Omental fat pad (tissue), 4 donors: ENCODE measurements around the gene TCEA2. TPM values are rescaled to one million over a fixed set of nuclear protein-coding genes. Genes with fewer than 3 reads are reported as not detected.
A peak's percentile ranks its signal among the peaks of the same experiment; 100 is the strongest.

Experiments
- ATAC-seq: fragments of 150-250 bp; one replicate; pipeline ENCODE4 v1.9.1; 2016; ENCODE audit warnings: mild to moderate bottlenecking, moderate library complexity; ENCODE audit not compliant: low FRiP score
- DNase-seq: peaks from one replicate; pipeline ENCODE4 v3.0.0-alpha.2; 2019; ENCODE audit warnings: low spot score
- total RNA-seq, 4 donors: library from RNA; depleted of rRNA; stranded (reverse); fragments of >200 nt; gene quantifications; one replicate each; pipeline ENCODE4 v1.1.0, GENCODE V29; 2016
- TF ChIP-seq, protein P1 (sequence below), 3 donors: fragments of 450-650 bp; IDR thresholded peaks; one replicate each; pipeline ENCODE4 v1.5.1; 2016 to 2017; ENCODE audit warnings: antibody characterized with exemption in 3 of 3, mild to moderate bottlenecking in 3 of 3, moderate library complexity in 2 of 3

The TCEA2 gene
- total RNA-seq, 4 donors from 2014 or later: 20.5 to 34.8 (median 23.4) TPM

DNA sequence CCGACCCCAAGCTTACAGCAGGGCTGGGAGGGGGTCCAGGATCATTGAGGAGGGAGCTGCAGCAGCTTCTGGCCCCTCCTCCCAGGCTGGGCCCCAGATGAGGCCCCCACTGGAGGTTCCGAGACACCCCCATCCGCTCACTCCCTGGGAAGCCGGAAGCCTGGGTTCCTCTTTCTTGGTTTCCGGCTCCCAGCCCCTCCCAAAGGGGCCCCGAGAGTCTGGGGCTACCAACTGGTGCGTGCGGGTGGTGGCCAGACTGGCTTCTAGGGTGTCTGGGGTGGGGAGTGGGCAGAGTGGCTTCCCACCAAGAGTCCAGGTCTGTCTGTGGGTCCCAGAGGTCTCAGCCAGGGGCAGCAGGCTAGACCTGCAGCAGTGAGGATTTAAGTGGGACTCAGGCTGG lies 14.1 kb downstream of the TCEA2 start:
- DNase-seq: no peak
- TF ChIP-seq, protein P1, sequence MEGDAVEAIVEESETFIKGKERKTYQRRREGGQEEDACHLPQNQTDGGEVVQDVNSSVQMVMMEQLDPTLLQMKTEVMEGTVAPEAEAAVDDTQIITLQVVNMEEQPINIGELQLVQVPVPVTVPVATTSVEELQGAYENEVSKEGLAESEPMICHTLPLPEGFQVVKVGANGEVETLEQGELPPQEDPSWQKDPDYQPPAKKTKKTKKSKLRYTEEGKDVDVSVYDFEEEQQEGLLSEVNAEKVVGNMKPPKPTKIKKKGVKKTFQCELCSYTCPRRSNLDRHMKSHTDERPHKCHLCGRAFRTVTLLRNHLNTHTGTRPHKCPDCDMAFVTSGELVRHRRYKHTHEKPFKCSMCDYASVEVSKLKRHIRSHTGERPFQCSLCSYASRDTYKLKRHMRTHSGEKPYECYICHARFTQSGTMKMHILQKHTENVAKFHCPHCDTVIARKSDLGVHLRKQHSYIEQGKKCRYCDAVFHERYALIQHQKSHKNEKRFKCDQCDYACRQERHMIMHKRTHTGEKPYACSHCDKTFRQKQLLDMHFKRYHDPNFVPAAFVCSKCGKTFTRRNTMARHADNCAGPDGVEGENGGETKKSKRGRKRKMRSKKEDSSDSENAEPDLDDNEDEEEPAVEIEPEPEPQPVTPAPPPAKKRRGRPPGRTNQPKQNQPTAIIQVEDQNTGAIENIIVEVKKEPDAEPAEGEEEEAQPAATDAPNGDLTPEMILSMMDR (IDR thresholded peaks at IDR 0.05): no peak
- no peak for ATAC-seq

DNA sequence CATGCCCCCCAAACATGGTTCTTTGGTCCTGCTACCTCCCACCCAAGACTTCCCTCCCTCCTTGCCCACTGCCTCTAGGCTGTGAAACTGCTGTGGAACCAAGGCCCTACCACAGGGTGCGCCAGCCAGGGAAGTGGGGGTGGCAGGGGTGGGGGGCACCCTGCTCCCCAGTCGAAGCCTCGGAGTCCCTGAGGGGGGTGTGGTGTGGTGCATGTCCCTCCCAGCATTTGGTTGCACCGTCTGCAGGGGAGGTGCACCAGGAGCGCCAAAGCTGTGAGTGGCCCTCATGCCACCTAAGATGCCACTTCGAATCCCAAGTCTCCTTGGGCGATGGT lies 14.5 kb downstream of the TCEA2 start:
- no peak for DNase-seq
- no peak for ATAC-seq
- TF ChIP-seq, protein P1 (IDR thresholded peaks at IDR 0.05): no peak

DNA sequence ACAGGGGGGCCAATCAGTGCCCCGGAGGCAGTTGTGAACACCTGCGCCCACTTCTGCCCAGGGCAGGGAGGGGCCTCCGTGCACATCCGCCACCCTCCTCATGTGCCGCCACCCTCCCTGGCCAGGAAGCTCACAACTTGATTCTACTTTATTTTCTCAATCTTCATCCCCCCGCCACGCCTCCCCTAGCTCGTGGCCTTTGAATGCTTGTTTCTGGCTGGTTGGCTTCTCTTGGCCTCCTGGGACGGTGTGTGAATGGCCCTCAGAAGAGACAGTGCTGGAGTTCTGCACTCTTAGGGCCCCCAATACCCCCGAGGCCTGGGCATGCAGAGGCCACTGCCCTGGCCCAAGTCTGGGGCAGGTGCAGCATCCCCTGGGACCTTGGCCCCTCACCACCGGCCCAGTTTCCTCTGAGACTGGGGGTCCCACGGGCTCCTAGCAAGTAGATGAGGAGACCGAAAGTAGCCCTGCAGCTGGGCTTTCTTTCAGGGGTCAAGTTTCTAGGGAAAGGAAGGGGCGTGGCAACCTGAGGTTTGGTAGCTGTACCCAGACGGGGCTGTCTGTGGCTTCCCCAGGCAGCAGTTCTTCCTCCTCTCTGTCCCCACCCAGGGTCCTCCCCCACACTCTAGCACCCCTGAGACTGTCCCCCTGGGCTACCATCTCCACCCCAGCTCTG lies 15.0 kb downstream of the TCEA2 start:
- no peak for ATAC-seq
- DNase-seq: no peak
- TF ChIP-seq, protein P1 (IDR thresholded peaks at IDR 0.05): no peak

DNA sequence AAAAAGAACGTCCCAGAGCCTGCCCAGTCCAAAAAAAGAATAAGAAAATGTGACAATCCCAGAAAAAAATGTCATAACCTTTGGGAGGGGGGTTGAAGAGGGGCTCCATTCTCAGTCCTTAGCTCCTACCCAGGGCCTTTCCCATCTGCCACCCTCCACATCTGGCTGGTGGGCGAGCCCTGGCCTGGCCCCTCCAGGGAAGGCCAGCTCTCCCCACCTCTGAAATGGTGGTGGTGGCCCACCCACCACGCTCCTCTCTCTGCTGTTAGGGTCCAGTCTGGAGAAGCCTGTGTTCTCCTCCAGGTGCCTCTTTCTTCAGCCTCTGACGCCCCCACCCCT lies 15.9 kb downstream of the TCEA2 start:
- TF ChIP-seq, protein P1 (IDR thresholded peaks at IDR 0.05): no peak
- no peak for ATAC-seq
- no peak for DNase-seq

DNA sequence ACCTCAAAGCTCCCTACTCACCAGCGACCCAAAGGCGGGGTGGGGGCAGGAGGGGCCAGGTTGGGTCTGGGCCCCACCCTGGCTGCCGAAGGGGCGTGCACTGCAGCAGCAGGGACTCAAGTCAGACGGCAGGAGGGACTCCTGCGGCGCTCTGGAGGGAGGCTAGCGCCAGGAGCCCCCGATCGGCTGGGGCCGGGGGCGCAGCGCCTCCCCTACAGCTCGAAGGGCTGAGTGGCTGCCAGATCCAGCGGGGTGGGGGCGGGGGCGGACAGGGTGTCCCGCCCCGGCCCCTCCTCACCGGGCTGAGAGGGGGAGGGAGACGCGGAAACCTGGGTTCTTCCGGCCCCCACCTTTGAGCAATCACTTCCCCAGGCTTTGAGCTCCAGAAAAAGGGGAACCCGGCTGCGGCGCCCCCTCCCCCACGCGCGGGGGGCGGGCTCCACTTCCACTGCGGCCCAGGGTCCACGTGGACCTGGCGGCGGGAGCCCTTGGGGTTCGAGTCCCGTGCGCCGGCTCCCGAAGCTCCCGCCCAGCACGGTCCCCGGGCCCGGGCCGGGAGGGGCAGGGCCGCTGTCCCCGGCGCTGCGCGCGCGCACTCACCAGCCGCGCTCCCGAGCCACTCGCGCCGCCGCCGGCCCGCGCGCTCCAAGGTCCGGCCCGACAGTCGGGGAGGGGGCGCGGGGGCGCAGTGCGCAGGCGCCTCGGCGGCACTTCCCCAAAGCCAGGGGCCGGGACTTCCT lies 16.4 kb downstream of the TCEA2 start, which contains the start of gene RGS19:
Gene RGS19, minus strand, starts transcription at position 246 of the 740 bp plus-strand sequence. CDS start 2,632 bp downstream, outside the sequence.
- TF ChIP-seq, protein P1 (IDR thresholded peaks at IDR 0.05): no peak
- peak; percentile 57 for ATAC-seq
- DNase-seq: peak; percentile 44

DNA sequence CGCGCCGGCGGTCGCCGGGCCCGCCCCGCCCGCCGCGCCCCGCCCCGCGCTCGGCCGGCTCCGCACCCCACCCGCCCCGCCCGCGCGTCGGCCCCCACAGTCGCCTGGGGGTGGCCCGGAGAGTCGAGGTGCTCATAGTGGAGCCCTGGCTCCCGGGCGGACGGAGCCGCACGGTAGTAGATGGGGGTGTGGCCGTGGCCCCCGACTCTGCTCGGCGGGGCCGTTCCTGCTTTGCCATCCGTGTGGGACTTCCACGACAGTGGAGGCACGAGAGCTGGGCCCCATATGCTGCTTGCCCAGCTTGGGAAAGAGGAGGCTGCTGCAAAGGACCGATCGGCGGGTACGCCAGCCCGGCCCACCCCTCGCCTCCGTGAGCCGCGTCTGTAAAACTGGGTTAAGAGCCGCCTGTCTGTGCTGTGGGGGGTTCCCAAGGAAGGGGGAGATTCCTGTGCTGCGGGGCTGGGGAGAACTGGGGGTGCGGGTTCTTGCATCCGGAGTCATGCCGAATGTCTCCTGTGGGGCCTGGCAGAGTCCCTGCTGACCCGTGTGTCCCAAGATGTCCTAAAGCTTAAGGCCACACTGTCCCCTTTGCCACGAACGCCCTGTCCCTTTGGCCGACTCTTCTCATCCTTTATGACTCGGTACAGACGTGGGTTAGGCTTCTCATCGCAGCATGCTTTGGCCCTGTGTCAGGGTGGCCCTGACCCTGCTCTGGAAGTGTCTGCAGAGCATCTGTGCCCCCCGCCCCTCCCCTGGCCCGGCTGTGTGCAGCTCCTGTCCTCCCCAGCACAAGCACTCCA lies 17.2 kb downstream of the TCEA2 start, which contains the start of gene OPRL1:
Gene OPRL1, plus strand, starts transcription at position 70 of the 800 bp plus-strand sequence. CDS start 12,639 bp downstream, outside the sequence.
- TF ChIP-seq, protein P1 (IDR thresholded peaks at IDR 0.05): no peak
- ATAC-seq (peak; percentile 6), DNase-seq (no peak)
